GM21737 (cell line): ENCODE data around the gene ST6GAL1.

Experiments used
- ATAC-seq: cut with Tn5 transposase; IDR thresholded peaks from one replicate; pipeline ENCODE4 v1.9.1; 2021; ENCODE audit warnings: mild to moderate bottlenecking, moderate library complexity; ENCODE audit not compliant: unreplicated experiment

The ST6GAL1 gene

GRCh38 chr3:186915806-186916796, 14.2 kb upstream of the ST6GAL1 start:
- no peak for ATAC-seq

- no peak for ATAC-seq
These were observed 12.6 kb upstream of the ST6GAL1 start for GRCh38 chr3:186917512-186918312.

- no peak for ATAC-seq
These were observed 10.0 kb upstream of the ST6GAL1 start for GRCh38 chr3:186920301-186920700.

- no peak for ATAC-seq
These were observed 9.5 kb upstream of the ST6GAL1 start for GRCh38 chr3:186920796-186921195.

GRCh38 chr3:186921578-186921977, 8.7 kb upstream of the ST6GAL1 start:
- ATAC-seq = no peak

GRCh38 chr3:186922224-186922623, 8.1 kb upstream of the ST6GAL1 start:
- no peak for ATAC-seq

- no peak for ATAC-seq
These were observed 7.5 kb upstream of the ST6GAL1 start for GRCh38 chr3:186922790-186923189.

GRCh38 chr3:186923241-186923640, 7.1 kb upstream of the ST6GAL1 start:
- ATAC-seq = no peak

GRCh38 chr3:186925826-186926225, 4.5 kb upstream of the ST6GAL1 start:
- ATAC-seq = no peak

GRCh38 chr3:186929186-186929585, 1.1 kb upstream of the ST6GAL1 start:
- ATAC-seq = no peak

GRCh38 chr3:186929685-186930084, 641 bp upstream of the ST6GAL1 start:
- ATAC-seq = no peak

- peak; percentile 67 for ATAC-seq
These were observed 560 bp downstream of the ST6GAL1 start for GRCh38 chr3:186930641-186931531.

- ATAC-seq = peak; percentile 45
These were observed 1.4 kb downstream of the ST6GAL1 start for GRCh38 chr3:186931532-186932280.

GRCh38 chr3:186932281-186933181, 2.2 kb downstream of the ST6GAL1 start:
- no peak for ATAC-seq

- no peak for ATAC-seq
These were observed 3.5 kb downstream of the ST6GAL1 start for GRCh38 chr3:186933816-186934215.

GRCh38 chr3:186935133-186935532, 4.8 kb downstream of the ST6GAL1 start:
- no peak for ATAC-seq

- no peak for ATAC-seq
These were observed 6.9 kb downstream of the ST6GAL1 start for GRCh38 chr3:186937017-186937875.

- no peak for ATAC-seq
These were observed 8.4 kb downstream of the ST6GAL1 start for GRCh38 chr3:186938716-186939115.
